ENCODE results near the gene PARVG. TPM values are rescaled to one million over a fixed set of nuclear protein-coding genes. Genes with fewer than 3 reads are reported as not detected.

The PARVG gene
- polyA plus RNA-seq, 12 donors: 2.1 to 9.1 (median 2.8) TPM; not detected in 1

- DNase-seq: no peak
Measured at GRCh38 chr22:44179989-44180705, 578 bp upstream of the PARVG start.

GRCh38 chr22:44181033-44181911 lies 547 bp downstream of the PARVG start:
- DNase-seq: no peak

GRCh38 chr22:44181912-44182587 lies 1.3 kb downstream of the PARVG start:
- no peak for DNase-seq

GRCh38 chr22:44182588-44183286 lies 2.0 kb downstream of the PARVG start:
- no peak for DNase-seq

GRCh38 chr22:44183287-44183588 lies 2.5 kb downstream of the PARVG start:
- DNase-seq: no peak

GRCh38 chr22:44184006-44184405 lies 3.3 kb downstream of the PARVG start:
- DNase-seq: no peak

GRCh38 chr22:44185237-44186120 lies 4.8 kb downstream of the PARVG start:
- no peak for DNase-seq

GRCh38 chr22:44186121-44186510 lies 5.4 kb downstream of the PARVG start:
- no peak for DNase-seq

- DNase-seq: no peak
Measured at GRCh38 chr22:44186737-44187136, 6.0 kb downstream of the PARVG start.

- no peak for DNase-seq
Measured at GRCh38 chr22:44187652-44188230, 7.0 kb downstream of the PARVG start.

- no peak for DNase-seq
Measured at GRCh38 chr22:44188316-44188715, 7.6 kb downstream of the PARVG start.

- no peak for DNase-seq
Measured at GRCh38 chr22:44188986-44189630, 8.4 kb downstream of the PARVG start.

GRCh38 chr22:44190381-44190976 lies 9.8 kb downstream of the PARVG start:
- no peak for DNase-seq

- no peak for DNase-seq
Measured at GRCh38 chr22:44191036-44191454, 10.3 kb downstream of the PARVG start.

GRCh38 chr22:44192098-44192815 lies 11.5 kb downstream of the PARVG start:
- no peak for DNase-seq

- DNase-seq: no peak
Measured at GRCh38 chr22:44192816-44193534, 12.2 kb downstream of the PARVG start.

- DNase-seq: no peak
Measured at GRCh38 chr22:44193535-44193891, 12.8 kb downstream of the PARVG start.

- DNase-seq: no peak
Measured at GRCh38 chr22:44194569-44194968, 13.8 kb downstream of the PARVG start.

Data from muscle of arm (tissue), 12 donors.